ENCODE data around the gene PRKAR1B.

Gene PRKAR1B

DNA sequence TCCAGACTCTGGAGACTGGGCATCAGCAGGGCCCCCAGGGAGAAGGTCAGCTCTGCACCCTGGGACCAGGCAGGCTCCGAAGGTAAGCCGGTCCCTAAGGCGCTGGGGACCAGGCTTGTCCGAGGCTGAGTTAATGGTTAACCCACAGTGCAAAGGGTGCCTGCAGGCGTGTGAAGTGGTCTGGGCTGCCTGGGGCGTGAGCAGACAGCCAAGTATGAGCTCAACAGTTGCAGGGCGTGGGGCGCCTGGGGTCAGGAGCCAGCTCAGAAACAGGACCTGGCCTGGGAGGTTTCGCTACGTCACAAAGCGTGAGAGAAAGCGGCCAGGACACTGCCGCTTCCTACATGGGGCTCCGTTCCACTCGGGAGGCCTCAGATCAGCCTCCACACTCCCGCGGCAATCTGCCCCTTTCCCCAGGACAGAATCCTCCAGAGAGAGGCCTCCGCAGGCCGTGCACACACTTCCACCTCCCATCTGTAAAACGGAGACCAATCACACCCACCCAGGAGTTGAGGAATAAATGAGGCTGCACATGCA lies 223.4 kb downstream of the PRKAR1B start:
- no peak for DNase-seq

DNA sequence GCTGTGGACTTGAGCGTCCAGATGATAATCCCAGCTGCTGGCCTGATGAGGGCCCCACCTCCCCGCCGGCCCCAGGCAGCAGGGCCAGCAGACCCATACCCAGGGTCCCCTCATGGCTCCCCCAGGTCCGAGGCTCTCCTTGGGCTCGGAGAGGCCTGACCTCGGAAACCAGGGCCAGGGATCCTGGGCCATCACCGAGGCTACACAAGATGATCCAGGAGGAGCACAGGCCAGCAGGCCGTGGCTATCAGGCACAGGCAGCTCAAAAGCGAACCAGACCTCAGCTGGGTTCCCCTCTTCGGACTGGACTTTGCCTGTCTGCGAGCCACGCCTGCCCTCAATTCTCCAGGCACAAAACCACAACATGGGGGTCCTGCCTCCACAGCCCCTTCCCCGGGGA lies 224.8 kb downstream of the PRKAR1B start:
- DNase-seq: no peak

DNA sequence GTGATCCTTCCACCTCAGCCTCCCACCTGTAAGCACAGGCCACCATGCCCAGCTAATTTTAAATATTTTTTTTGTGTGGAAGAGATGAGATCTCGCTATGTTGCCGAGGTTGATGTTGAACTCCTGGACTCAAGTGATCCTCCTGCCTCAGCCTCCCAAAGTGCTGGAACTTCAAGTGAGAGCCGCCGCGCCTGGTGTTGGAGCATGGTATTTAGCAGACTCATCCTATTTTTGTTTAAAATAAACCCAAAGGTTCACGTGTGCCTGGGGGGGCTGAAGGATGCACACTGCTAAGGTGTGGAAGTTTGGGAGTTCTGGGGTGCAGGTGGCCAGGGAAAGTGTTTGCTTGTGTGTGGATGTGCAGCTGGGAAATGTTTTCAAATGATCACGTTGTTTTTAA lies 225.6 kb downstream of the PRKAR1B start:
- DNase-seq: no peak

DNA sequence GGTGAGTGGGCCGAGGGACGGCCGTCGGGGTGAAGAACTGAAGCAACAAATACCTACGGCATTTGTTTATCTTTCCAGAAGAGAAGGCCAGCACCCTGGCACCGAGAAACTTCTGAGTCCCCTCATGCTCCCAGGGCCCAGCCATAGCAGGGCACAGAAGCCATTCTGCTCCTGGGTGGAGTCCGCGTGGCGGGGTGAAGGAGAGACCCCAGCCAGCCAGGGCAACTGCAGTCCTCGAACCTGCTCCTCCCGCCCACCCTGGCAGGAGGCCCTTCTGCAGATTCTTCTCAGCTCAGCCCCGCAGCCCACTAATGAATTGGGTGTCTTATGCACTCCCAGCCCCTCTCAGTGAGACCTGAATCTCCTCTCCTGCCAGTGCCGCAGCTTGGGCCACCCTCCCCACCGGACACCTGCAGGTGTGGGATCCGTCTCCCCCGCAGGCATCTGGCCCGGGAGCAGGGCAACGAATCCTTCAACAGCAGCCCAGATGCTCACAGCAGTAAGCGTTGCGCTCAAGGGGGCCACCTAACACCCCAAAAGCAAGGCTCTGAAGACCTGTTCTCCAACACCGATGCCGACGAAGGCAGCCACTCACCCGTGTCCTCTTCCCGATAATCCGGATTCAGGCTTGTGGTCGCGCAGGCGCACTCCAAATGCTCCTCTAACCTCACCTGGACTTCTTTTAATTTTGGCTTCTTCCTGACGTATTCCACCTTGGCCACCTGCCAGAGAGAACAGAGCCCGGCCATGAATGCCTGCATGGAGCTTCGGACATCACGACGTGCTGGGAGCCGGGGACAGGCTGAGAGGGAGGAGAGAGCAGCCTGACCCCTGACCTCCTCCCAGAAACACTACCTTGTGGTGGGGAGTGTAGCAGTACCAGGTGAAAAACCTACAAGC lies 226.3 kb downstream of the PRKAR1B start:
- DNase-seq: no peak

DNA sequence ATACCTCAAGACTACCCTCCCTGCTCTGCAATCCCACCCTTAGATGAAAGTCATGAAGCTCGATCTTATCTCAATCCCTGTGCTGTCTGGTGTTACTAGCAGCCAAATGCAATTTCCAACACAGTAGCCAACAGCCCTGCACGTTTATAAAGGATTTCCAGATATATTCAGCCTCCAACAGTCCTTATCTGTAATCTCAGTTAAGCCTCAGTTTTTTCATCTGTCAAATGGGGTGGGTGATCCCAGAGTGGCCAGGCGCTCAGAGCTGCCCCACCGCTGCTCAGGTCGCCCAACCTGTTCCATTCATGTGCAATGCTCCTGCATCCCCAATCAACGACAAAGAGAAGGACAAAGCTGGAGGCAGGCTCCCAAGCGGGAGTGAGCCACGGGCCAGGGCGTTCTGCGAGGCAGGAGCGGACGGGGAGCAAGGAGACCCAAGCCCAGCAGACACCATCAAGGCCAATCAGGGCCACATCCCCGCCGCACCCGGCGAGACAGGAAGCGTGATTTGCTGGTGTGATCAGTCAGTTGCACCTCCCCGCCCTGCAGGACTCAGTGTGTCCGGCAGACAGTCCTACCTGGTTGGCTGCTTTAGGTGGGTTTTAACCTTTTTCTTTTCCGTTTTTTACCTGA lies 227.1 kb downstream of the PRKAR1B start:
- no peak for DNase-seq

All from activated naive CD4-positive, alpha-beta T cell (primary cell).